ENCODE results near the gene RAB40C.

DNA sequence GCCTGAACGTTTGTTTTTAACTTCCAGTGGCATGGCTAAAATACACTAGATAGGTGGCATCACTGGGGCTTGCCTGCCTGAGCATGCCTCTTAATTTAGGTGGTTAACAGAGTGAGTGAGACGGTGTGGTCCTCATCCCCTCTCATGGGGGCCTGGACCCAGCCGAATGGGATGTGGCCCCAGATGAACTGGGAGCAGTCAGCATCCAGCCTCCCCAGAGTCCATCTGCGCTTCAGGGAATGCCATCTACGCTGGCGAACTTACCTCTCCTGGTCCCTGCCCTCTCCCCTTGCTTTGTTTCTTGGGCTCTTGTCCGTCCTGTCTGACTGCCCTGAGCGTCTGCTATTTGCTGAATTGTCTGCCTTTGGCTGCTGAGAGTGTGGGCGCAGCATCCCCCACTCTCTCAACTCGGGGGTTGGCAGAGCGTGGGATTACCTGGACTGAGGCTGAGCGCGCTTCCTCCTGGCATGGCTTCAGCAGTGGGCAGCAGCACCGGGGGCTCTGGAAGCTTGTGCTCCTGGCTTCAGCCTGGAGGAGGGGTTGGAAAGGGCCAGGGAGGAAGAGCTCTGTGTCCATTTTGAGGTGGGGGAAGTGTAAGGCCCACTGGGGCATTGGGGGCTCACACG, 2.1 kb downstream of the RAB40C start:
- TF ChIP-seq GLIS3 (CRISPR knock-in tag; IDR thresholded peaks at IDR 0.05) (no peak), ZNF70 (CRISPR knock-in tag; IDR thresholded peaks at IDR 0.05) (no peak)
